T-helper 2 cell treated with Interferon-gamma antibody and Interleukin-4, amounts not matched to agents 100 ng/mL and 5 ng/mL, for 36 hours (primary cell): Measurements from ENCODE around the gene SZT2. TPM values are rescaled to one million over a fixed set of nuclear protein-coding genes. Genes with fewer than 3 reads are reported as not detected.
"Not testable (repeated sequence)": the region's sequence is repeated elsewhere in the genome, so short reads cannot be mapped to it uniquely, and the experiment has no call there.

Experiments
- intact Hi-C: fragments of 100-400 bp; cut with micrococcal nuclease; formaldehyde crosslinking; loops from one replicate; pipeline ENCODE4 v1.15.1; 2023
- total RNA-seq: library from RNA; stranded (reverse); gene quantifications from 2 replicates; pipeline ENCODE4 v1.2.3, GENCODE V29; 2022

Gene SZT2
- total RNA-seq, 1 donor from 2014 or later: 77.9 TPM

- intact Hi-C loops: no loop called here
Measured at GRCh38 chr1:43481491-43481890, 91.8 kb downstream of the SZT2 start.

- intact Hi-C loops: no loop called here
Measured at GRCh38 chr1:43482215-43482614, 92.5 kb downstream of the SZT2 start.

- intact Hi-C loops: no loop called here
Measured at GRCh38 chr1:43484367-43484766, 94.7 kb downstream of the SZT2 start.

- intact Hi-C loops: no loop called here
Measured at GRCh38 chr1:43488165-43488564, 98.5 kb downstream of the SZT2 start.

- intact Hi-C loops: no loop called here
Measured at GRCh38 chr1:43491061-43491460, 101.4 kb downstream of the SZT2 start.

- intact Hi-C loops: no loop called here
Measured at GRCh38 chr1:43492826-43493225, 103.1 kb downstream of the SZT2 start.

- intact Hi-C loops: no loop called here
Measured at GRCh38 chr1:43493661-43494450, 104.2 kb downstream of the SZT2 start.

GRCh38 chr1:43495204-43495603, 105.5 kb downstream of the SZT2 start:
- intact Hi-C loops: no loop called here

GRCh38 chr1:43499898-43500297, 110.2 kb downstream of the SZT2 start:
- intact Hi-C loops: no loop called here

- intact Hi-C loops: not testable (repeated sequence)
Measured at GRCh38 chr1:43501806-43502205, 112.1 kb downstream of the SZT2 start.

- intact Hi-C loops: no loop called here
Measured at GRCh38 chr1:43503534-43503933, 113.8 kb downstream of the SZT2 start.

Other genes starting within 250 kb of the SZT2 start
- gene EBNA1BP2, start 217.6 kb upstream of the SZT2 start, total RNA-seq: 56.0 and 59.4 TPM in 2 replicates
- gene CFAP57, start 217.6 kb upstream of the SZT2 start, total RNA-seq: not detected in 2 replicates
- gene TMEM125, start 119.9 kb upstream of the SZT2 start, total RNA-seq: not detected in 2 replicates
- not detected in 2 replicates for gene C1orf210, start 104.3 kb upstream of the SZT2 start, total RNA-seq
- 0.14 and 0.27 TPM in 2 replicates for gene TIE1, start 88.9 kb upstream of the SZT2 start, total RNA-seq
- gene MPL, start 52.1 kb upstream of the SZT2 start, total RNA-seq: not detected in 2 replicates
- 157 and 166 TPM in 2 replicates for gene CDC20, start 30.9 kb upstream of the SZT2 start, total RNA-seq
- 74.2 and 75.4 TPM in 2 replicates for gene ELOVL1, start 21.9 kb upstream of the SZT2 start, total RNA-seq
- 34.6 and 36.9 TPM in 2 replicates for gene MED8, start 99 bp upstream of the SZT2 start, total RNA-seq
- 35.4 and 37.9 TPM in 2 replicates for gene HYI, start 64.0 kb downstream of the SZT2 start, total RNA-seq
- gene PTPRF, start 141.0 kb downstream of the SZT2 start, total RNA-seq: 1.7 and 2.6 TPM in 2 replicates